Astrocyte (in vitro differentiated cells and primary cell): ENCODE data around the gene RIOK2.

Experiments
- EZH2 ChIP-seq: IDR thresholded peaks from 2 replicates; pipeline ENCODE4 v1.6.1; 2012; ENCODE audit warnings: mild to moderate bottlenecking, low read length, inconsistent platforms; ENCODE audit not compliant: insufficient read depth
- TF ChIP-seq, protein P1 (sequence below): IDR thresholded peaks from 2 replicates; pipeline ENCODE4 v1.5.1; 2011; ENCODE audit warnings: low read depth, mild to moderate bottlenecking, inconsistent platforms, low read length, moderate library complexity; ENCODE audit not compliant: insufficient read depth

DNA sequence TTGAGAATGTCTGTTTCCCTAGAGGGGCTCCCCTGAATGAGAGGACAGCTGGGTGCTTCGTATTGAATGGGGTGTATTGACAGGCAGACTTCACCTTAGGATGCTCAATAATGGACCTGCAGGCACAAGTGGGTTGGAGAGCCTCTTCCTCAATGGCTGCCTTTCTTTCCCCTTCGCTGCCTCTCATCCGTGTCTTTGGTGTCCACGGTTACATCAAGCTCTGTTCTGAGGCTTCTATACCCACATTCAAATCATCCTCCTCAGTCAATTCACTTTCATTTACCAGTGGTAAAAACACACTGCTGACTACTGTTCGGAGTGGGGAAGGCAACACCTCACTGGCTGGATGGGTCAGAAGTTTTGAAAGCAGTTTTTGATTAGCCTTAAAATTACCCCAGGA is 61.2 kb downstream of the RIOK2 start:
- TF ChIP-seq, protein P1, sequence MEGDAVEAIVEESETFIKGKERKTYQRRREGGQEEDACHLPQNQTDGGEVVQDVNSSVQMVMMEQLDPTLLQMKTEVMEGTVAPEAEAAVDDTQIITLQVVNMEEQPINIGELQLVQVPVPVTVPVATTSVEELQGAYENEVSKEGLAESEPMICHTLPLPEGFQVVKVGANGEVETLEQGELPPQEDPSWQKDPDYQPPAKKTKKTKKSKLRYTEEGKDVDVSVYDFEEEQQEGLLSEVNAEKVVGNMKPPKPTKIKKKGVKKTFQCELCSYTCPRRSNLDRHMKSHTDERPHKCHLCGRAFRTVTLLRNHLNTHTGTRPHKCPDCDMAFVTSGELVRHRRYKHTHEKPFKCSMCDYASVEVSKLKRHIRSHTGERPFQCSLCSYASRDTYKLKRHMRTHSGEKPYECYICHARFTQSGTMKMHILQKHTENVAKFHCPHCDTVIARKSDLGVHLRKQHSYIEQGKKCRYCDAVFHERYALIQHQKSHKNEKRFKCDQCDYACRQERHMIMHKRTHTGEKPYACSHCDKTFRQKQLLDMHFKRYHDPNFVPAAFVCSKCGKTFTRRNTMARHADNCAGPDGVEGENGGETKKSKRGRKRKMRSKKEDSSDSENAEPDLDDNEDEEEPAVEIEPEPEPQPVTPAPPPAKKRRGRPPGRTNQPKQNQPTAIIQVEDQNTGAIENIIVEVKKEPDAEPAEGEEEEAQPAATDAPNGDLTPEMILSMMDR, result no peak
- no peak for TF ChIP-seq EZH2
